Bronchial epithelial cell (primary cell): ENCODE results near the gene PADI4. TPM values are rescaled to one million over a fixed set of nuclear protein-coding genes. Genes with fewer than 3 reads are reported as not detected.

Source experiments
- DNase-seq: peaks from one replicate; pipeline ENCODE4 v3.0.0-alpha.2; 2010; ENCODE audit warnings: low read depth
- FAIRE-seq: peaks from 2 replicates; lab custom pipeline; 2011; peaks lifted over from hg19 to GRCh38; lab: Jason Lieb, UNC
- H3K27me3 ChIP-seq: 2 replicates; pipeline ENCODE4 v1.5.1; 2011; ENCODE audit warnings: low read length; ENCODE audit not compliant: control insufficient read depth, insufficient read depth
- H3K36me3 ChIP-seq: 2 replicates; pipeline ENCODE4 v1.5.1; 2011; ENCODE audit warnings: low read length; ENCODE audit not compliant: control insufficient read depth, insufficient read depth
- H3K4me3 ChIP-seq: 2 replicates; pipeline ENCODE4 v1.5.1; 2011; ENCODE audit warnings: mild to moderate bottlenecking, low read depth, low read length, control low read depth
- total RNA-seq: library from RNA; depleted of rRNA; stranded (reverse); fragments of >200 nt; gene quantifications from 2 replicates; pipeline ENCODE4 v1.2.1, GENCODE V29; 2014
- TF ChIP-seq, protein P1 (sequence below): IDR thresholded peaks from 2 replicates; pipeline ENCODE4 v1.5.1; 2011; ENCODE audit warnings: mild to moderate bottlenecking, moderate library complexity, low read length, control low read depth, inconsistent platforms; ENCODE audit not compliant: insufficient read depth, severe bottlenecking

Gene PADI4
- total RNA-seq, 1 donor from 2014 or later, result not detected

GRCh38 chr1:17301767-17302166 is 6.2 kb upstream of the PADI4 start:
- Histone ChIP-seq H3K36me3 (no peaks in the 10 kb centered on the region), H3K27me3 (no peaks in the 10 kb centered on the region), H3K4me3 (no peak overlapping the region)
- TF ChIP-seq, protein P1, sequence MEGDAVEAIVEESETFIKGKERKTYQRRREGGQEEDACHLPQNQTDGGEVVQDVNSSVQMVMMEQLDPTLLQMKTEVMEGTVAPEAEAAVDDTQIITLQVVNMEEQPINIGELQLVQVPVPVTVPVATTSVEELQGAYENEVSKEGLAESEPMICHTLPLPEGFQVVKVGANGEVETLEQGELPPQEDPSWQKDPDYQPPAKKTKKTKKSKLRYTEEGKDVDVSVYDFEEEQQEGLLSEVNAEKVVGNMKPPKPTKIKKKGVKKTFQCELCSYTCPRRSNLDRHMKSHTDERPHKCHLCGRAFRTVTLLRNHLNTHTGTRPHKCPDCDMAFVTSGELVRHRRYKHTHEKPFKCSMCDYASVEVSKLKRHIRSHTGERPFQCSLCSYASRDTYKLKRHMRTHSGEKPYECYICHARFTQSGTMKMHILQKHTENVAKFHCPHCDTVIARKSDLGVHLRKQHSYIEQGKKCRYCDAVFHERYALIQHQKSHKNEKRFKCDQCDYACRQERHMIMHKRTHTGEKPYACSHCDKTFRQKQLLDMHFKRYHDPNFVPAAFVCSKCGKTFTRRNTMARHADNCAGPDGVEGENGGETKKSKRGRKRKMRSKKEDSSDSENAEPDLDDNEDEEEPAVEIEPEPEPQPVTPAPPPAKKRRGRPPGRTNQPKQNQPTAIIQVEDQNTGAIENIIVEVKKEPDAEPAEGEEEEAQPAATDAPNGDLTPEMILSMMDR, result no peak
- DNase-seq (no peak), FAIRE-seq (no peak)

DNA sequence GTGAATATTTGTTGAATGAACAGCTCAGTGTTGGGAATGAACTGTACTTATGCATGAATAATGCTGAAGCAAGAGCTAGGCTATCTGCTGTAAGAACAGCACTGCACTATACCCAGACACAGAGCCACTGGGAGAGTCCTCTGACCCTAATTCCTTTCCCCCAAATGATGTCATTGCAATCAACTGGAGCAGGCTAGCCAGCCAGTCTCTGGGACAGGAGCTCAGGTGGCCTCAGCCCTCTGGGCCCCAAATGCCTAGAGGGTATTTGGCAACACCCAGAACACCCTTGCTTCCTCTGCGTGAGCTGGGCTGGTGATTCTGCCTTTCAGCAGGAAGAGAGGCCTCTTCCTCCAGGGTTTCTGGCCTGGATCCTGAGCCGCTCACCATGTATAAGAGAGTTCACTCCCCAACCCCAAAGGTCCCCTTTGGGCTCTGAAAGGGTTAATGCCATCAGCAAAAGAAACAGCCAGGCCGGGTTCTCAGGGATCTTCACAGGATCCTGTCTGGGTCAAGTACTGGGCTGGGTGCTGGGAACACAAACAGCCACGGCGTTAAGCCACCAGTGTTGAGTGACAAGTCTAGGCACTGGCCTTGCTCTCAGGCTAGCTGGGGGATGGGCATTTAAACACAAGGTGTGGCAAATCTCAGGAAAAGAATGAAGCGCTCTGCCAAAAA is 3.7 kb upstream of the PADI4 start:
- DNase-seq (peak; percentile 75), FAIRE-seq (peak; percentile 98)
- TF ChIP-seq, protein P1, result no peak
- H3K4me3 ChIP-seq, result no peak overlapping the region
- no peaks in the 10 kb centered on the region for H3K27me3 ChIP-seq
- H3K36me3 ChIP-seq, result no peaks in the 10 kb centered on the region

DNA sequence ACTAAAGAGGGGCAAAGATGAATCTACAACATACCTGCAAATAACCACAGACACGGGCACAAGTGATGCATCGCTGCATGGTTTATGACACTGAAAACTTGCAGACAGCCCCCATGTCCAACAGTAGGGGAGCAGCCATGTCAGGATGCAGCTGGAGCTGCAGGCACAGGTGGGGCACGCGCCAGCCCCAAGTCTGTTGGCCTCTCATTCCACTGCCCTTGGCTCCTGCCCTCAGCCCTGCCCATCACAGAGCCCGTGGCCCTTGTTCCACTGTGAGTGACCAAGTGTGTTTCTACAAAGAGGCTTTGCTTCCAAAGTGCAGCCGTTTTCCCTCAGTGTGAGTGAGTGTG is 3.2 kb upstream of the PADI4 start:
- FAIRE-seq (peak; percentile 47), DNase-seq (no peak)
- H3K27me3 ChIP-seq, result no peaks in the 10 kb centered on the region
- no peak overlapping the region for H3K4me3 ChIP-seq
- TF ChIP-seq, protein P1, result no peak
- H3K36me3 ChIP-seq, result no peaks in the 10 kb centered on the region

- Histone ChIP-seq H3K36me3 (no peaks in the 10 kb centered on the region), H3K27me3 (no peaks in the 10 kb centered on the region), H3K4me3 (no peak overlapping the region)
- no peak for DNase-seq
- TF ChIP-seq, protein P1, result no peak
- FAIRE-seq, result no peak
Measured at GRCh38 chr1:17305576-17306095, 2.4 kb upstream of the PADI4 start.

- H3K27me3 ChIP-seq, result no peaks in the 10 kb centered on the region
- FAIRE-seq (no peak), DNase-seq (no peak)
- no peaks in the 10 kb centered on the region for H3K36me3 ChIP-seq
- TF ChIP-seq, protein P1, result no peak
- H3K4me3 ChIP-seq, result no peak overlapping the region
Measured at GRCh38 chr1:17306407-17306806, 1.6 kb upstream of the PADI4 start.

DNA sequence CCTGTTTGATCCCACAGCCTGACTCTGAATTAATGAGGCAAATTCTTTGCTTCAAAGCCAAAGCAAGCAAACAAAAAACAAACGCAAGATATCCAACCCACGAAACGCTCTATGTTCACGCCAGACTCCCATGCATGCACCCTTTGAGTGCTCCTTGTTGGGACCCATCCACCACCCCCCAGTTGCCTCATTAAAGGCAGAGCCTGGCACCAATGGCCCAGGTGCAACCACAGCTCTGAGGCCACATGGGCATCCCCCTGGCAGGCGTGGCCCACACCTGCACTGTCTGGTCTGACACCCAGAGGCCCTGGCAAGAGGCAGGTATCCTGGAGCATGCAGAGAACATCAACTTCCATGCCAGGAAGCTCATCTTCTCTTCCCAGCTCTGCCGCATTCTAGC is 1.1 kb upstream of the PADI4 start:
- no peaks in the 10 kb centered on the region for H3K36me3 ChIP-seq
- DNase-seq, result no peak
- H3K27me3 ChIP-seq, result no peaks in the 10 kb centered on the region
- no peak for FAIRE-seq
- no peak overlapping the region for H3K4me3 ChIP-seq
- TF ChIP-seq, protein P1, result no peak
